Germinal center (tissue), 1 donor: ENCODE measurements around the gene PRR23B.

ENCODE experiments used
- DNase-seq: peaks from one replicate; pipeline ENCODE4 v3.0.0; 2012; ENCODE audit warnings: mixed read lengths, low spot score

The PRR23B gene

DNA sequence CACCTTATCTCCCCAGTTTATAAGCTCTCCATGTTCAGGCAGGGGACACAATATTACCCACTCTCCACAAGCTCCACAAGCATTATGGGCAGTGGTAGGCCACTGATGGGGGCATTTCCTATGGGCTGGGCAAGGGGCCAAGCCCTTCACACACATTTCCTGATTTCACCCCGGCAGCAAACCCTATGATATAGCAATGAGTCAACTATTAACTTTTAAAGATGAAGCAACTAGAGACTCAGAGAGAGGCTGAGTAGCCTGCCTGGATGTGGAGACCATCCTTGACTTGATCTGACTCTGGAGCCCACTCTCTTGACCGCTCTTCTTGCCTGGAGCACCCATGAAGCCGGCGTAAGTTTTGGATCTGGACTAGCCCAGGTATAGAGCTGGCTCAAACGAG lies 46.3 kb downstream of the PRR23B start:
- no peak for DNase-seq

- no peak for DNase-seq
Measured at GRCh38 chr3:138972941-138973340, 47.8 kb downstream of the PRR23B start.

- DNase-seq, result no peak
Measured at GRCh38 chr3:138971766-138972320, 48.9 kb downstream of the PRR23B start.
